ENCODE data around the gene ERRFI1. TPM values are rescaled to one million over a fixed set of nuclear protein-coding genes. Genes with fewer than 3 reads are reported as not detected.

Gene ERRFI1
- total and polyA plus RNA-seq, 10 of the 15 experiments (the other 5 are each of a cell fraction or from before 2014, with no cell fraction given): 0.90 to 6.5 (median 3.1) TPM

DNA sequence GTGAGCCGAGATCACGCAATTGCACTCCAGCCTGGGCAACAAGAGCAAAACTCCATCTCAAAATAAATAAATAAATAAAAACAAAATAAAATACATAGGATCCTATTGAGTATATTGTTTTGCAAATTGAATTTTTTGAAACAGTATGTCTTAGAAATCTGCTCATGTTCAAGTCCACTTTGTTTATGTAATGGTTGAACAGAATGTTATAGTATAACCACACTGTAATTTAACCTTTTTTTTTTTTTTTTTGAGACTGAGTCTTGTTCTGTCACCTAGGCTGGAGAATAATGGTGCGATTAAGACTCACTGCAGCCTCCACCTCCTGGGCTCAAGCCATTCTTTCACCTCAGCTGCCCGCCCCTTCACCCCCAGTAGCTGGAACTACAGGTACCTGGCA is 33.2 kb downstream of the ERRFI1 start:
- no TSS peak for BruUV-seq (replicated peaks)
- ATAC-seq (no peak), DNase-seq (ENCODE audit: low read depth, low spot score) (no peak), FAIRE-seq (no peak)
- SMC1A ChIA-PET (ENCODE audit: uncharacterized antibody, unreplicated experiment): interaction anchor here (0.7 to 1.5 kb wide), 3 partner anchors 15 to 332 kb away, joined by 3 to 5 read pairs (median 3); no protein-coding TSS in a partner anchor
- in situ Hi-C loops (cut with MboI) (no loop called here), intact Hi-C loops (cut with micrococcal nuclease; ENCODE audit: unreplicated experiment) (no loop called here)
- RAD21 ChIA-PET (ENCODE audit: unreplicated experiment): interaction anchor here (1.2 kb wide), 1 partner anchor 143 kb away, joined by 4 read pairs; no protein-coding TSS in a partner anchor
- 100% methylated on average over 3 of the region's 4 CpGs for WGBS (ENCODE audit: insufficient coverage, insufficient replicate concordance, low lambda C conversion rate, missing lambda C conversion rate)
- Histone ChIP-seq H3K36me3 (ENCODE audit: control insufficient read depth in 2 of 2, insufficient read depth in 2 of 2, low read length in 1 of 2) (peaks cover 0 to 2% of the 10 kb centered on the region in 2 experiments; a peak in 3 of 4 replicates), H3K4me2 (ENCODE audit: control insufficient read depth, insufficient read depth) (no peak overlapping the region), H3K4me3 (no peak overlapping the region), H2AFZ (ENCODE audit: control insufficient read depth, low read depth, low read length) (no peak overlapping the region), H3K27ac (ENCODE audit: control insufficient read depth, insufficient read depth) (peak overlapping the region; percentile 87; the same call in 1 of the 2 replicates), H3K79me2 (ENCODE audit: control insufficient read depth, insufficient read depth, low read length) (no peaks in the 10 kb centered on the region), H3K4me1 (ENCODE audit: control insufficient read depth, insufficient read depth, low read length) (peaks cover 24% of the 10 kb centered on the region), H3K9ac (ENCODE audit: control insufficient read depth, insufficient read depth, low read length) (no peak overlapping the region), H4K20me1 (ENCODE audit: control insufficient read depth, insufficient read depth) (no peaks in the 10 kb centered on the region), H3K9me3 (replicated peaks; ENCODE audit: control insufficient read depth, insufficient read depth, low read length) (peaks cover 5% of the 10 kb centered on the region; the same call in 2 of the 3 replicates), H3K27me3 (replicated peaks in 1 of 2; ENCODE audit: control insufficient read depth in 2 of 2, insufficient read depth in 2 of 2, low read length in 1 of 2) (no peaks in the 10 kb centered on the region)
- POLR2A ChIA-PET: no interaction called here
- TF ChIP-seq CREB1 (IDR thresholded peaks at IDR 0.05; ENCODE audit: low read depth): no peak
- TF ChIP-seq NFYA (IDR thresholded peaks at IDR 0.05; ENCODE audit: borderline replicate concordance, low read depth, low read length): no peak
- TF ChIP-seq MTA3 (IDR thresholded peaks at IDR 0.05; ENCODE audit: borderline replicate concordance, low read length): no peak
- no peak for TF ChIP-seq SKIL (IDR thresholded peaks at IDR 0.05; ENCODE audit: low read depth, poor library complexity, severe bottlenecking)
- TF ChIP-seq ZNF274 (IDR thresholded peaks at IDR 0.05; ENCODE audit: insufficient read depth, insufficient read length): no peak
- TF ChIP-seq NBN (IDR thresholded peaks at IDR 0.05): no peak
- TF ChIP-seq ESRRA (IDR thresholded peaks at IDR 0.05; ENCODE audit: low read length): no peak
- TF ChIP-seq RCOR1 (conservative IDR thresholded peaks at IDR 0.05; ENCODE audit: low read depth, low read length): no peak
- TF ChIP-seq NR2C2 (IDR thresholded peaks at IDR 0.05; ENCODE audit: borderline replicate concordance, control insufficient read depth, insufficient read length, low read depth): no peak
- no peak for TF ChIP-seq POU2F2 (IDR thresholded peaks at IDR 0.05; ENCODE audit: borderline replicate concordance, low read depth, low read length)
- CTCF ChIA-PET: interaction anchor here (1.9 to 2.4 kb wide), 3 partner anchors 11 to 23 kb away, joined by 7 to 12 read pairs (median 11); no protein-coding TSS in a partner anchor

Data from GM12878 (cell line).